Calu3 (cell line): ENCODE results near the gene DGLUCY. TPM values are rescaled to one million over a fixed set of nuclear protein-coding genes. Genes with fewer than 3 reads are reported as not detected.
"Not testable (repeated sequence)": the region's sequence is repeated elsewhere in the genome, so short reads cannot be mapped to it uniquely, and the experiment has no call there.

Experiments used
- BruUV-seq: library from RNA; stranded (reverse); fragments of 400-500 nt; replicated peaks from 2 replicates; lab custom pipeline; 2021; lab: Mats Ljungman, UMichigan
- CTCF ChIA-PET: fragments of 300-600 bp; sonication (Branson Sonifier 250); formaldehyde crosslinking; loops from one replicate; lab custom pipeline; 2022; ENCODE audit warnings: antibody characterized with exemption; lab: Charles Lee
- DNase-seq: peaks from one replicate; pipeline ENCODE4 v3.0.0; 2022
- H3K27ac Mint-ChIP-seq: one replicate; pipeline ENCODE4 v1.8.0; 2022; ENCODE audit warnings: mixed read lengths; ENCODE audit not compliant: unreplicated experiment
- H3K27me3 Mint-ChIP-seq: one replicate; pipeline ENCODE4 v1.8.0; 2022; ENCODE audit warnings: mixed read lengths; ENCODE audit not compliant: unreplicated experiment
- H3K36me3 Mint-ChIP-seq: one replicate; pipeline ENCODE4 v1.8.0; 2022; ENCODE audit warnings: mild to moderate bottlenecking, moderate library complexity, mixed read lengths; ENCODE audit not compliant: insufficient read depth, unreplicated experiment
- H3K4me1 Mint-ChIP-seq: one replicate; pipeline ENCODE4 v1.8.0; 2022; ENCODE audit warnings: mild to moderate bottlenecking, low read depth, mixed read lengths; ENCODE audit not compliant: unreplicated experiment
- H3K4me3 Mint-ChIP-seq: one replicate; pipeline ENCODE4 v1.8.0; 2022; ENCODE audit warnings: mild to moderate bottlenecking, low read depth, moderate library complexity, mixed read lengths; ENCODE audit not compliant: unreplicated experiment
- H3K9me3 Mint-ChIP-seq: one replicate; pipeline ENCODE4 v1.8.0; 2022; ENCODE audit warnings: low read depth, mixed read lengths; ENCODE audit not compliant: unreplicated experiment
- CTCF ChIP-seq: fragments of 200-600 bp; IDR thresholded peaks from one replicate; pipeline ENCODE4 v1.8.0; 2022; ENCODE audit warnings: antibody characterized with exemption; ENCODE audit not compliant: unreplicated experiment
- intact Hi-C: fragments of 100-400 bp; cut with micrococcal nuclease; formaldehyde crosslinking; loops from one replicate; pipeline ENCODE4 v1.10.0; 2022; ENCODE audit not compliant: unreplicated experiment
- total RNA-seq: library from RNA; stranded (reverse); gene quantifications from 2 replicates; pipeline ENCODE4 v1.2.3, GENCODE V29; 2022

The DGLUCY gene
- total RNA-seq, 1 experiment from 2014 or later = 69.3 TPM

GRCh38 chr14:91244501-91244901 lies 130.6 kb downstream of the DGLUCY start, which contains the start of gene GPR68:
TSS of gene GPR68 (minus strand) at chr14:91244704. CDS start at chr14:91235050, 9,654 bp downstream.
- no TSS peak for BruUV-seq
- Mint-ChIP-seq H3K4me3 (no peak within 1 kb of the TSS), H3K27me3 (peaks cover 42% of the 10 kb centered on the region), H3K4me1 (peaks cover under 1% of the 10 kb centered on the region), H3K36me3 (no peaks in the 10 kb centered on the region), H3K9me3 (no peaks in the 10 kb centered on the region), H3K27ac (no peak within 1 kb of the TSS)
- CTCF ChIA-PET = interaction anchor here (0.6 kb wide), 2 partner anchors 89 to 523 kb away, joined by 4 to 6 read pairs; no protein-coding TSS in a partner anchor
- intact Hi-C loops = no loop called here
- no peak for DNase-seq
- no peak for TF ChIP-seq CTCF

GRCh38 chr14:91245029-91245428 lies 131.2 kb downstream of the DGLUCY start:
- no TSS peak for BruUV-seq
- peaks cover 37% of the 10 kb centered on the region for H3K27me3 Mint-ChIP-seq
- no peak overlapping the region for H3K27ac Mint-ChIP-seq
- peaks cover under 1% of the 10 kb centered on the region for H3K36me3 Mint-ChIP-seq
- CTCF ChIA-PET = no interaction called here
- peaks cover 6% of the 10 kb centered on the region for H3K4me1 Mint-ChIP-seq
- no peak for DNase-seq
- TF ChIP-seq CTCF = no peak
- H3K4me3 Mint-ChIP-seq = no peak overlapping the region
- intact Hi-C loops = no loop called here
- no peaks in the 10 kb centered on the region for H3K9me3 Mint-ChIP-seq

- Mint-ChIP-seq H3K27me3 (peaks cover 36% of the 10 kb centered on the region), H3K4me1 (peaks cover 11% of the 10 kb centered on the region)
- BruUV-seq, H3K27ac Mint-ChIP-seq, CTCF ChIA-PET, H3K36me3 Mint-ChIP-seq, DNase-seq, intact Hi-C loops, H3K9me3 Mint-ChIP-seq, H3K4me3 Mint-ChIP-seq: not testable (repeated sequence)
These were observed 131.7 kb downstream of the DGLUCY start for GRCh38 chr14:91245616-91246015.

- H3K27me3 Mint-ChIP-seq = peaks cover 29% of the 10 kb centered on the region
- H3K4me1 Mint-ChIP-seq = peaks cover 16% of the 10 kb centered on the region
- peaks cover 4% of the 10 kb centered on the region for H3K36me3 Mint-ChIP-seq
- no peak for TF ChIP-seq CTCF
- intact Hi-C loops = no loop called here
- CTCF ChIA-PET = interaction anchor here (0.6 to 0.7 kb wide), 3 partner anchors 104 to 379 kb away, joined by 4 to 6 read pairs (median 5); no protein-coding TSS in a partner anchor
- no peaks in the 10 kb centered on the region for H3K9me3 Mint-ChIP-seq
- H3K4me3 Mint-ChIP-seq = no peak overlapping the region
- H3K27ac Mint-ChIP-seq = no peak overlapping the region
- no TSS peak for BruUV-seq
- no peak for DNase-seq
These were observed 132.4 kb downstream of the DGLUCY start for GRCh38 chr14:91246051-91246852.
